AG04450 (cell line): Measurements from ENCODE around the gene CLHC1. TPM values are rescaled to one million over a fixed set of nuclear protein-coding genes. Genes with fewer than 3 reads are reported as not detected.

Experiments used
- CTCF ChIA-PET: fragments of 300-600, 350-600 bp; formaldehyde crosslinking; extraction: SDS; loops from one replicate; lab custom pipeline; 2022; ENCODE audit warnings: antibody characterized with exemption, inconsistent platforms; lab: Charles Lee
- POLR2A ChIA-PET: fragments of 350-600 bp; formaldehyde crosslinking; extraction: SDS; loops from one replicate; lab custom pipeline; 2021; ENCODE audit warnings: antibody characterized with exemption, inconsistent platforms; lab: Yijun Ruan, JAX
- DNase-seq: peaks from one replicate; pipeline ENCODE4 v3.0.0-alpha.2; 2011; ENCODE audit warnings: low read depth, low spot score
- H3K27ac ChIP-seq: one replicate; pipeline ENCODE4 v1.5.1; 2012; ENCODE audit warnings: low read depth, low read length, control low read depth
- H3K27me3 ChIP-seq: one replicate; pipeline ENCODE4 v1.6.0; 2012; ENCODE audit warnings: low read length; ENCODE audit not compliant: control insufficient read depth, insufficient read depth
- H3K4me3 ChIP-seq: 2 replicates; pipeline ENCODE4 v1.5.1; 2011; ENCODE audit warnings: mild to moderate bottlenecking, low read depth, low read length, control low read depth
- H3K9me3 ChIP-seq: 2 replicates; pipeline ENCODE4 v1.5.1; 2012; ENCODE audit warnings: low read length; ENCODE audit not compliant: control insufficient read depth, insufficient read depth
- CTCF ChIP-seq: IDR thresholded peaks from 2 replicates; pipeline ENCODE4 v1.5.1; 2011; ENCODE audit warnings: low read depth, low read length, control low read depth, inconsistent platforms
- polyA plus RNA-seq: library from polyadenylated mRNA; depleted of rRNA; stranded (reverse); fragments of >200 nt; gene quantifications from 2 replicates; pipeline ENCODE4 v1.2.3, GENCODE V29; 2011

Gene CLHC1
- polyA plus RNA-seq, 1 experiment: 14.4 TPM

- TF ChIP-seq CTCF: no peak
- H3K4me3 ChIP-seq: no peak overlapping the region
- H3K27me3 ChIP-seq: no peaks in the 10 kb centered on the region
- ChIA-PET POLR2A (interaction anchor here (1.4 kb wide), 1 partner anchor 126 kb away, joined by 4 read pairs; the partner anchor contains the start of gene RTN4), CTCF (interaction anchor here (0.5 to 6.3 kb wide), 16 partner anchors 10 to 709 kb away, joined by 3 to 91 read pairs (median 5); partner anchors contain the start of genes EML6 and RTN4)
- no peaks in the 10 kb centered on the region for H3K9me3 ChIP-seq
- DNase-seq: no peak
- H3K27ac ChIP-seq: no peak overlapping the region
Observed at GRCh38 chr2:55176094-55176415, 56.0 kb downstream of the CLHC1 start.

DNA sequence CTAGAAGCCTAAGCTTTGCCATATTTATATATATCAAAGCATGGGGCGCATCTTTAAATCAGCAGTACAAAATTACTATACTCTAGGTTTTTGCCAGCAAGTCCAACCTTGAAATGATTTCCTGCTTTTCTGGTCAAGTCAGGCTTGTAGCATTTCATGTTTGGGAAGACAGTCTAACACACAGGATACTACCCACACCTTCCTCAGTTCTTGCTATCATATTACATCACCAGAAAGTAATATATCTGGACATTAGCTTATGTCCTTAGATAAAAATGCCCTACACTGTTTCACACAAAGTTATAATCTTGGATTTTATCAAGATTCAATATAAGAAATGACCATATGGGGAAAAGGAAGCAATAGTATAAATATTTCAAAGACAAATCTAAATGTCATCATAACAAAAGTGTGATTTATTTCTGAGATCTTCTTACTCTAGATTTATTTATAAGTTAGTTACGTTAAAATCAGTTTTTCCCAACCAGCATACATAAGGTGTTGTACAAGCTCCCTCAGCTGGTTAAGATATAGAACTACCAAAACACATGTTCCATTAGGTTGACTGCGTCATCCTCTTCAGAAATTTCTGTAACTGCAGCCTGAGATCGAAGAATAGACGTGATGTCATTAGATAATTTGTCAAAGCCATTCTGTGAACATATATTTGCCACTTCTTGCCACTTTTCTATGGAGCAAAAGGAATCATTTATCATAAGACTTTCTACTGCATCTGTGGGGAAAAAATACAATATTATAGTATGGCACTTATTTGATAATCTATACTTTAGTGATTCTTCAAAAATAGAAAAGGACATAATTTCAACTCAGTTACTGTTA is 56.6 kb downstream of the CLHC1 start:
- Histone ChIP-seq H3K9me3 (no peaks in the 10 kb centered on the region), H3K27ac (no peak overlapping the region), H3K27me3 (no peaks in the 10 kb centered on the region), H3K4me3 (no peak overlapping the region)
- TF ChIP-seq CTCF: peak; percentile 72
- ChIA-PET CTCF (interaction anchor here (0.6 to 6.3 kb wide), 32 partner anchors 10 to 1069 kb away, joined by 3 to 91 read pairs (median 4); partner anchors contain the start of genes EML6 and RTN4), POLR2A (no interaction called here)
- DNase-seq: no peak

DNA sequence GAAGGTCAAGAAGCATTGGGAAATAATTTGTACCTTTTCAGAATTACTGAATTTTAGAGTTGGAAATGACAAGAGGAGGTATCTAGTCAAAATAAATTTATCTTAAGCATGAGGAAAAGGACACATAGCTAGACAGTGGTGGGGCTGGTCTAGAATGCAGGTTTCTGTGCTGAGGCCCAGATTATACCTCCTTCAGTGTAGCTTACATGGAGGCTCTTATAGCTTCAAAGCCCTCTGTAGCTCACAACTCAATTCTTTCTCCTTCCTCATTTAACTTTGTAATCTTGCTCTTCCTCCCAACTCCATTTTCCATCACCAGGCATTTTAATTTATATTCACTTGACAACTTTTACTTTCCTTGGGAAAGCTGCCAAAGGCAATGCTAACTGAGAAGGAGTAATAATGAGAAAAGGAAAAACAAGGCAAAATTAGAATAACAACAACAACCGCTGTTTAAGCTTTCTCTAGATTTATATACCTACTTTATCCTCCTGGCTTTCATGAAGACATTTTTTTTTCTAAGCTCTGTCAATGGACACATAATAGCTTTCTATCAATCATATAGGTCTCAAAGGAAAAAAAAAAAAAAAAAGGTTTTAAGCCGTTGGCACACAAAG is 58.5 kb downstream of the CLHC1 start:
- H3K27me3 ChIP-seq: no peaks in the 10 kb centered on the region
- no peak overlapping the region for H3K4me3 ChIP-seq
- ChIA-PET POLR2A (interaction anchor here (1.4 kb wide), 1 partner anchor 123 kb away, joined by 3 read pairs; the partner anchor contains the start of gene RTN4), CTCF (interaction anchor here (0.6 to 6.3 kb wide), 7 partner anchors 63 to 335 kb away, joined by 3 to 91 read pairs (median 11); partner anchors contain the start of gene RTN4)
- no peak overlapping the region for H3K27ac ChIP-seq
- no peaks in the 10 kb centered on the region for H3K9me3 ChIP-seq
- no peak for TF ChIP-seq CTCF
- DNase-seq: no peak

DNA sequence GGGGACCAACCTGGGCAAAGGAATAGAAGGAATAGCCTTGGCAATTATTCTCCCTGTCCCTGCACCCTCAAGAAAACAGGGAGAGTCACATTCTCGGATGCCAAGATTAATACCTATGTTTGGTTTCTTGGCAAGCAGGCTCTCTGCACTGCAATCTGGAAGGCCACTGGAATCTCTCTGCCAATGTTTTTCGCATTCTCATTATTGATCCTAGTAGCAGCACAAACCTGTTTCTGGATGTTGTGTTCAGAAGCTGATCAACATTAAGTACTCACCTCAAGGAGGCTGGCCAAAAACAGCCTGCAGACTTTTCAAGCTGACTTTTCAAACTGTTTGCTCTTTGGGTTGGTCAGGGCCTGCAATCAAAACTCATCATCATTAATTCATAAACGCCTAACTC is 62.2 kb downstream of the CLHC1 start:
- H3K9me3 ChIP-seq: no peaks in the 10 kb centered on the region
- no peak overlapping the region for H3K4me3 ChIP-seq
- H3K27me3 ChIP-seq: no peaks in the 10 kb centered on the region
- POLR2A ChIA-PET: interaction anchor here (9.0 kb wide), 1 partner anchor 120 kb away, joined by 79 read pairs; the partner anchor contains the start of gene RTN4
- no peak overlapping the region for H3K27ac ChIP-seq
- no peak for TF ChIP-seq CTCF
- CTCF ChIA-PET: interaction anchor here (1.3 to 4.3 kb wide), 9 partner anchors 62 to 270 kb away, joined by 3 to 60 read pairs (median 6); partner anchors contain the start of gene RTN4
- DNase-seq: no peak
